HEK293 (cell line): ENCODE results near the gene PARK7.

Source experiments
- BCL11A ChIP-seq: fragments of 450-650 bp; formaldehyde crosslinking; IDR thresholded peaks from 2 replicates; pipeline ENCODE4 v1.5.1; 2016; ENCODE audit warnings: low read depth, missing biosample characterization, missing genetic modification characterization
- CTCF ChIP-seq: fragments of 450-650 bp; formaldehyde crosslinking; IDR thresholded peaks from 2 replicates; pipeline ENCODE4 v1.5.1; 2016; ENCODE audit warnings: missing biosample characterization, missing genetic modification characterization
- GLIS1 ChIP-seq: fragments of 450-650 bp; formaldehyde crosslinking; IDR thresholded peaks from 2 replicates; pipeline ENCODE4 v1.5.1; 2016; ENCODE audit warnings: missing biosample characterization, missing genetic modification characterization
- INSM2 ChIP-seq: fragments of 450-650 bp; formaldehyde crosslinking; IDR thresholded peaks from 2 replicates; pipeline ENCODE4 v1.5.1; 2016; ENCODE audit warnings: missing biosample characterization, missing genetic modification characterization
- KLF10 ChIP-seq: fragments of 450-650 bp; IDR thresholded peaks from 2 replicates; pipeline ENCODE4 v1.5.1; 2018; ENCODE audit warnings: missing biosample characterization, mild to moderate bottlenecking, missing genetic modification characterization
- KLF16 ChIP-seq: fragments of 450-650 bp; formaldehyde crosslinking; IDR thresholded peaks from 2 replicates; pipeline ENCODE4 v1.5.1; 2017; ENCODE audit warnings: missing biosample characterization, missing genetic modification characterization
- MEIS1 ChIP-seq: sonication (generic); formaldehyde crosslinking; IDR thresholded peaks from 2 replicates; pipeline ENCODE4 v1.8.1; 2022; ENCODE audit warnings: missing genetic modification reagents, mild to moderate bottlenecking, borderline replicate concordance
- PATZ1 ChIP-seq: fragments of 450-650 bp; formaldehyde crosslinking; IDR thresholded peaks from 2 replicates; pipeline ENCODE4 v1.5.1; 2016; ENCODE audit warnings: missing biosample characterization, missing genetic modification characterization
- PBX3 ChIP-seq: sonication (generic); formaldehyde crosslinking; IDR thresholded peaks from 2 replicates; pipeline ENCODE4 v1.8.1; 2022; ENCODE audit warnings: mild to moderate bottlenecking, moderate library complexity, missing genetic modification reagents
- PRDM10 ChIP-seq: fragments of 450-650 bp; formaldehyde crosslinking; IDR thresholded peaks from 2 replicates; pipeline ENCODE4 v1.5.1; 2016; ENCODE audit warnings: missing biosample characterization, missing genetic modification characterization
- PRDM6 ChIP-seq: fragments of 450-650 bp; formaldehyde crosslinking; IDR thresholded peaks from 2 replicates; pipeline ENCODE4 v1.5.1; 2017; ENCODE audit warnings: missing biosample characterization, missing genetic modification characterization
- SP7 ChIP-seq: fragments of 450-650 bp; formaldehyde crosslinking; IDR thresholded peaks from 2 replicates; pipeline ENCODE4 v1.5.1; 2016; ENCODE audit warnings: missing biosample characterization, missing genetic modification characterization
- YY1 ChIP-seq: fragments of 450-650 bp; formaldehyde crosslinking; IDR thresholded peaks from 2 replicates; pipeline ENCODE4 v1.5.1; 2018; ENCODE audit warnings: missing biosample characterization, missing genetic modification characterization
- ZBTB10 ChIP-seq: fragments of 450-650 bp; formaldehyde crosslinking; IDR thresholded peaks from 2 replicates; pipeline ENCODE4 v1.5.1; 2016; ENCODE audit warnings: missing biosample characterization, missing genetic modification characterization
- ZBTB7A ChIP-seq: fragments of 450-650 bp; formaldehyde crosslinking; IDR thresholded peaks from 2 replicates; pipeline ENCODE4 v1.5.1; 2016; ENCODE audit warnings: low read depth, missing biosample characterization, missing genetic modification characterization
- ZFP37 ChIP-seq: fragments of 450-650 bp; formaldehyde crosslinking; IDR thresholded peaks from 2 replicates; pipeline ENCODE4 v1.5.1; 2016; ENCODE audit warnings: missing biosample characterization, missing genetic modification characterization
- ZFP69B ChIP-seq: fragments of 450-650 bp; formaldehyde crosslinking; IDR thresholded peaks from 2 replicates; pipeline ENCODE4 v1.5.1; 2016; ENCODE audit warnings: missing biosample characterization, missing genetic modification characterization
- ZNF341 ChIP-seq: fragments of 450-650 bp; formaldehyde crosslinking; IDR thresholded peaks from 2 replicates; pipeline ENCODE4; 2016; ENCODE audit warnings: low read depth, missing biosample characterization, missing genetic modification characterization
- ZNF366 ChIP-seq: fragments of 450-650 bp; formaldehyde crosslinking; conservative IDR thresholded peaks from 2 replicates; pipeline ENCODE4 v1.5.1; 2016; ENCODE audit warnings: missing biosample characterization, missing genetic modification characterization
- ZNF37A ChIP-seq: fragments of 450-650 bp; IDR thresholded peaks from 2 replicates; pipeline ENCODE4 v1.5.1; 2018; ENCODE audit warnings: missing biosample characterization, missing genetic modification characterization
- ZNF501 ChIP-seq: fragments of 450-650 bp; formaldehyde crosslinking; IDR thresholded peaks from 2 replicates; pipeline ENCODE4 v1.5.1; 2016; ENCODE audit warnings: missing biosample characterization, missing genetic modification characterization
- ZNF623 ChIP-seq: fragments of 450-650 bp; formaldehyde crosslinking; IDR thresholded peaks from 2 replicates; pipeline ENCODE4 v1.5.1; 2016; ENCODE audit warnings: missing biosample characterization, missing genetic modification characterization
- ZNF830 ChIP-seq: fragments of 450-650 bp; IDR thresholded peaks from 2 replicates; pipeline ENCODE4 v1.5.0; 2018; ENCODE audit warnings: missing biosample characterization, missing genetic modification characterization, low read depth, mild to moderate bottlenecking, moderate library complexity

PARK7 gene

GRCh38 chr1:7961216-7962013 lies at the start of gene PARK7 (continued):
- TF ChIP-seq ZNF623 (tag by site-specific recombination), result peak; percentile 48; the same call in 1 of the 2 replicates
- TF ChIP-seq KLF16, result peak; percentile 85
- peak; percentile 59; the same call in 1 of the 2 replicates for TF ChIP-seq INSM2
- peak; percentile 81; the same call in 1 of the 2 replicates for TF ChIP-seq PBX3 (CRISPR knock-in tag)
- 0 out of 2 replicates have a peak, but pooled peaks have one; percentile 22 for TF ChIP-seq YY1
- peak; percentile 97 for TF ChIP-seq ZNF341 (tag by site-specific recombination)
- peak; percentile 91; the same call in 1 of the 2 replicates for TF ChIP-seq ZFP37 (tag by site-specific recombination)
- TF ChIP-seq ZFP69B, result peak; percentile 76
- TF ChIP-seq ZNF37A (tag by site-specific recombination), result no peak
- TF ChIP-seq GLIS1, result peak; percentile 88
- TF ChIP-seq ZBTB7A (tag by site-specific recombination), result no peak; the same call in 1 of the 2 replicates
- TF ChIP-seq KLF10 (tag by site-specific recombination), result 0 out of 2 replicates have a peak, but pooled peaks have one; percentile 48
- TF ChIP-seq ZNF501 (tag by site-specific recombination), result peak; percentile 96; the same call in 1 of the 2 replicates
- TF ChIP-seq CTCF (tag by site-specific recombination), result peak; percentile 87
- peak; percentile 100 for TF ChIP-seq PRDM10 (tag by site-specific recombination)
- no peak for TF ChIP-seq ZNF830
- TF ChIP-seq BCL11A, result 0 out of 2 replicates have a peak, but pooled peaks have one; percentile 20
- TF ChIP-seq ZBTB10 (tag by site-specific recombination), result peak; percentile 75
- TF ChIP-seq MEIS1 (CRISPR knock-in tag), result no peak
- TF ChIP-seq SP7 (tag by site-specific recombination), result peak; percentile 87
- TF ChIP-seq PATZ1 (tag by site-specific recombination), result peak; percentile 91
- 0 out of 2 replicates have a peak, but pooled peaks have one; percentile 33 for TF ChIP-seq ZNF366 (tag by site-specific recombination)
- TF ChIP-seq PRDM6 (tag by site-specific recombination), result 0 out of 2 replicates have a peak, but pooled peaks have one; percentile 5
